Non-pigmented ciliary epithelial cell (primary cell): ENCODE results near the gene PJVK.
"Not testable (repeated sequence)": the region's sequence is repeated elsewhere in the genome, so short reads cannot be mapped to it uniquely, and the experiment has no call there.

Experiments
- DNase-seq: peaks from one replicate; pipeline ENCODE4 v3.0.0-alpha.2; 2010; ENCODE audit warnings: low read depth

Gene PJVK

GRCh38 chr2:178436662-178437061 lies 14.5 kb upstream of the PJVK start:
- DNase-seq: no peak

GRCh38 chr2:178441426-178441825 lies 9.8 kb upstream of the PJVK start:
- DNase-seq: no peak

GRCh38 chr2:178448968-178449661 lies 2.1 kb upstream of the PJVK start:
- no peak for DNase-seq

GRCh38 chr2:178449700-178450523 lies 1.3 kb upstream of the PJVK start:
- DNase-seq: no peak

GRCh38 chr2:178450524-178450773 lies 729 bp upstream of the PJVK start:
- no peak for DNase-seq

- no peak for DNase-seq
Measured at GRCh38 chr2:178452334-178452733, 1.2 kb downstream of the PJVK start.

- no peak for DNase-seq
Measured at GRCh38 chr2:178452870-178453269, 1.7 kb downstream of the PJVK start.

- no peak for DNase-seq
Measured at GRCh38 chr2:178455947-178456346, 4.8 kb downstream of the PJVK start.

GRCh38 chr2:178457390-178457886 lies 6.3 kb downstream of the PJVK start:
- no peak for DNase-seq

- no peak for DNase-seq
Measured at GRCh38 chr2:178469219-178469849, 18.2 kb downstream of the PJVK start.

- not testable (repeated sequence) for DNase-seq
Measured at GRCh38 chr2:178471313-178471712, 20.1 kb downstream of the PJVK start.

GRCh38 chr2:178473373-178473772 lies 22.2 kb downstream of the PJVK start:
- DNase-seq: no peak

GRCh38 chr2:178473931-178474330 lies 22.8 kb downstream of the PJVK start:
- no peak for DNase-seq

- DNase-seq: no peak
Measured at GRCh38 chr2:178474560-178474959, 23.4 kb downstream of the PJVK start.

GRCh38 chr2:178476477-178476876 lies 25.3 kb downstream of the PJVK start:
- no peak for DNase-seq

GRCh38 chr2:178477443-178478129 lies 26.4 kb downstream of the PJVK start:
- DNase-seq: no peak

- no peak for DNase-seq
Measured at GRCh38 chr2:178478130-178478438, 26.9 kb downstream of the PJVK start.

GRCh38 chr2:178478439-178479274 lies 27.5 kb downstream of the PJVK start, which contains the start of gene FKBP7:
FKBP7 (minus strand) TSS chr2:178478600; CDS start chr2:178478499, 101 bp downstream.
- no peak for DNase-seq

GRCh38 chr2:178479275-178479616 lies 28.1 kb downstream of the PJVK start:
- DNase-seq: no peak

- DNase-seq: no peak
Measured at GRCh38 chr2:178479758-178480226, 28.6 kb downstream of the PJVK start.
